K562 (cell line): ENCODE measurements around the gene FASTKD3. TPM values are rescaled to one million over a fixed set of nuclear protein-coding genes. Genes with fewer than 3 reads are reported as not detected.

Experiments used
- ATAC-seq: fragments of 200-7000 bp; cut with Tn5 transposase; 3 replicates; pipeline ENCODE4 v1.9.1; 2020; ENCODE audit warnings: moderate library complexity
- BruUV-seq: library from RNA; stranded (reverse); fragments of 400-500 nt; replicated peaks from 2 replicates; lab custom pipeline; 2021; lab: Mats Ljungman, UMichigan
- CTCF ChIA-PET: fragments of 300-600 bp; formaldehyde crosslinking; extraction: SDS; loops from one replicate; lab custom pipeline; 2021; ENCODE audit warnings: low intra/inter-chr PET ratio; lab: Yijun Ruan, JAX
- POLR2A ChIA-PET: fragments of 300-600, 350-650 bp; sonication (Branson Sonifier 250); formaldehyde crosslinking; extraction: SDS; loops from one replicate; lab custom pipeline; 2021; ENCODE audit warnings: antibody characterized with exemption, inconsistent platforms; lab: Yijun Ruan, JAX
- DNase-seq, 4 experiments: peaks; one replicate each; pipeline versions ENCODE4 v3.0.0 to v3.0.0-alpha.2; 2011 to 2018; ENCODE audit warnings: low spot score in 3 of 4, mixed read lengths in 3 of 4; ENCODE audit errors: extremely low read depth in 1 of 4
- FAIRE-seq: peaks from 2 replicates; lab custom pipeline; 2011; peaks lifted over from hg19 to GRCh38; lab: Jason Lieb, UNC
- H2AFZ ChIP-seq: 2 replicates; pipeline ENCODE4 v1.6.0; 2011; ENCODE audit warnings: low read depth, low read length, control low read depth, inconsistent platforms
- H3K27ac ChIP-seq: fragments of 200-600 bp; 3 replicates; pipeline ENCODE4 v1.8.0; 2011; ENCODE audit warnings: low read depth, mild to moderate bottlenecking, control low read depth, inconsistent platforms, low read length, moderate library complexity, mixed read lengths; ENCODE audit errors: extremely low read depth
- H3K27me3 ChIP-seq, 2 experiments: fragments of 300-600 bp in 1 of 2; 2 replicates in 1 of 2; 3 replicates in 1 of 2; pipeline versions ENCODE4 v1.6.0 to v1.8.0; 2011; ENCODE audit warnings: inconsistent platforms in 2 of 2, low read length in 2 of 2, mild to moderate bottlenecking in 1 of 2, mixed read lengths in 1 of 2, moderate library complexity in 1 of 2; ENCODE audit not compliant: control insufficient read depth in 2 of 2, insufficient read depth in 2 of 2
- H3K36me3 ChIP-seq: fragments of 300-600 bp; 3 replicates; pipeline ENCODE4 v1.8.0; 2011; ENCODE audit warnings: mild to moderate bottlenecking, low read length, inconsistent platforms; ENCODE audit not compliant: control insufficient read depth, insufficient read depth
- H3K4me1 ChIP-seq, 2 experiments: fragments of 200-600 bp in 1 of 2; replicated peaks in 1 of 2; 2 replicates in 1 of 2; 3 replicates in 1 of 2; pipeline versions ENCODE4 v1.5.1 to v1.8.0; 2011; ENCODE audit warnings: inconsistent platforms in 2 of 2, low read length in 2 of 2, mild to moderate bottlenecking in 1 of 2, mixed read lengths in 1 of 2, moderate library complexity in 1 of 2; ENCODE audit not compliant: control insufficient read depth in 2 of 2, insufficient read depth in 2 of 2
- H3K4me2 ChIP-seq: 2 replicates; pipeline ENCODE4 v1.6.1; 2011; ENCODE audit warnings: low read length, control low read depth, inconsistent platforms, mixed read lengths; ENCODE audit not compliant: insufficient read depth
- H3K4me3 ChIP-seq: fragments of 200-600 bp; sonication (generic), shearing (Covaris generic); 2 replicates; pipeline ENCODE4 v1.5.1; 2016; ENCODE audit warnings: control low read depth, inconsistent platforms
- H3K79me2 ChIP-seq: fragments of 200-600 bp; 3 replicates; pipeline ENCODE4 v1.8.0; 2011; ENCODE audit warnings: low read length, inconsistent platforms; ENCODE audit not compliant: control insufficient read depth, insufficient read depth
- H3K9ac ChIP-seq, 2 experiments: 2 replicates each; pipeline versions ENCODE4 v1.6.0 to v1.6.1; 2011; ENCODE audit warnings: low read depth in 2 of 2, low read length in 2 of 2, control low read depth in 1 of 2, inconsistent platforms in 1 of 2, mild to moderate bottlenecking in 1 of 2, mixed read lengths in 1 of 2; ENCODE audit not compliant: insufficient read depth in 1 of 2
- H3K9me1 ChIP-seq: one replicate; pipeline ENCODE4 v1.6.0; 2011; ENCODE audit warnings: inconsistent platforms, mild to moderate bottlenecking, low read length, moderate library complexity; ENCODE audit not compliant: control insufficient read depth, insufficient read depth
- H3K9me3 ChIP-seq: replicated peaks from 2 replicates; pipeline ENCODE4 v1.5.1; 2011; ENCODE audit warnings: low read depth, low read length, inconsistent platforms; ENCODE audit not compliant: control insufficient read depth, insufficient read depth
- H4K20me1 ChIP-seq: replicated peaks from 2 replicates; pipeline ENCODE4 v1.6.1; 2011; ENCODE audit warnings: low read length, inconsistent platforms, mixed read lengths; ENCODE audit not compliant: control insufficient read depth, insufficient read depth
- CBX8 ChIP-seq: fragments of 200-600 bp; sonication (generic); IDR thresholded peaks from 2 replicates; pipeline ENCODE4 v1.6.1; 2012; ENCODE audit warnings: borderline replicate concordance, mixed run types, low read depth, mild to moderate bottlenecking, moderate library complexity, mixed read lengths, low read length, control low read depth, inconsistent platforms; ENCODE audit not compliant: poor library complexity, severe bottlenecking; ENCODE audit errors: extremely low read depth
- CHCHD3 ChIP-seq: fragments of 250-450 bp; sonication (Bioruptor Pico); IDR thresholded peaks from 2 replicates; pipeline ENCODE4 v2.1.2; 2022; ENCODE audit warnings: mild to moderate bottlenecking
- NR1H2 ChIP-seq: sonication (generic); formaldehyde crosslinking; IDR thresholded peaks from 2 replicates; pipeline ENCODE4 v1.4.0; 2020; ENCODE audit warnings: mild to moderate bottlenecking, missing genetic modification reagents
- RBM17 ChIP-seq: fragments of 200-400 bp; formaldehyde crosslinking; IDR thresholded peaks from 2 replicates; pipeline ENCODE4 v1.6.1; 2017; ENCODE audit warnings: low read depth, mild to moderate bottlenecking, low read length, borderline replicate concordance
- ZBTB11 ChIP-seq, 3 experiments: fragments of 200-800 bp in 1 of 3; fragments of 250-450 bp in 1 of 3; fragments of 450-650 bp in 1 of 3; sonication (Bioruptor Pico) in 1 of 3; sonication (Bioruptor generic) in 1 of 3; formaldehyde crosslinking in 1 of 3; IDR thresholded peaks; 2 replicates each; pipeline versions ENCODE4 v1.6.1 to v1.8.0; 2016 to 2022; ENCODE audit warnings: mild to moderate bottlenecking in 2 of 3, missing genetic modification characterization in 2 of 3, missing compliant biosample characterization in 1 of 3, moderate library complexity in 1 of 3
- ZNF316 ChIP-seq: fragments of 450-650 bp; IDR thresholded peaks from 2 replicates; pipeline ENCODE4 v1.6.1; 2016
- ZNF766 ChIP-seq: fragments of 200-800 bp; sonication (Bioruptor generic); conservative IDR thresholded peaks from 2 replicates; pipeline ENCODE4 v1.6.1; 2016; ENCODE audit warnings: missing genetic modification characterization, missing compliant biosample characterization
- WGBS: fragments of 100-300 bp; shearing (Covaris generic); methylation state at CpG from one replicate; pipeline ENCODE4 v1.1.6; 2016; ENCODE audit warnings: low coverage, mixed read lengths; ENCODE audit not compliant: insufficient coverage; ENCODE audit errors: missing lambda C conversion rate; 5-methylcytosine and 5-hydroxymethylcytosine counted together
- in situ Hi-C: fragments of 300-500 bp; cut with MboI; formaldehyde crosslinking; loops from 4 replicates; pipeline ENCODE4 v1.15.0; 2018; ENCODE audit warnings: inconsistent platforms, mixed read lengths
- intact Hi-C: fragments of 100-400 bp; cut with micrococcal nuclease; formaldehyde crosslinking; loops from 2 replicates; pipeline ENCODE4 v1.14.2; 2022
- polyA plus RNA-seq, 8 experiments: library from polyadenylated mRNA; depleted of rRNA in 4 of 8; stranded (reverse) in 5 of 8; unstranded in 3 of 8; fragments of >200 nt; fragmentation: Nextera tagmentation in 2 of 8; fragmentation: Illumina TruSeq in 1 of 8; extraction: Ambion mirVana in 2 of 8; extraction: Trizol in 1 of 8; gene quantifications; 2 replicates each; pipeline versions ENCODE4 v1.2.1 to v1.2.3, GENCODE V29; 2011 to 2014; ENCODE audit warnings: inconsistent platforms in 1 of 8, missing spikeins in 1 of 8
- total RNA-seq, 7 experiments: library from RNA; depleted of rRNA in 6 of 7; stranded (reverse); fragments of >200 nt in 6 of 7; fragmentation: Illumina TruSeq in 2 of 7; extraction: Trizol in 2 of 7; gene quantifications; 2 replicates each; pipeline versions ENCODE4 v1.2.1 to v1.2.3, GENCODE V29; 2011 to 2021; ENCODE audit warnings: low replicate concordance in 1 of 7
- TF ChIP-seq, protein P1 (sequence below): sonication (generic); formaldehyde crosslinking; IDR thresholded peaks from 2 replicates; pipeline ENCODE4 v1.8.0; 2022; ENCODE audit warnings: missing genetic modification reagents, mild to moderate bottlenecking, moderate library complexity, borderline replicate concordance
- TF ChIP-seq, protein P2 (sequence below): sonication (generic); formaldehyde crosslinking; IDR thresholded peaks from 2 replicates; pipeline ENCODE4 v1.8.0; 2022; ENCODE audit warnings: missing genetic modification reagents, mild to moderate bottlenecking, borderline replicate concordance

FASTKD3 gene
- total and polyA plus RNA-seq, 9 of the 15 experiments (the other 6 are each of a cell fraction or from before 2014, with no cell fraction given): 17.1 to 149 (median 47.5) TPM

DNA sequence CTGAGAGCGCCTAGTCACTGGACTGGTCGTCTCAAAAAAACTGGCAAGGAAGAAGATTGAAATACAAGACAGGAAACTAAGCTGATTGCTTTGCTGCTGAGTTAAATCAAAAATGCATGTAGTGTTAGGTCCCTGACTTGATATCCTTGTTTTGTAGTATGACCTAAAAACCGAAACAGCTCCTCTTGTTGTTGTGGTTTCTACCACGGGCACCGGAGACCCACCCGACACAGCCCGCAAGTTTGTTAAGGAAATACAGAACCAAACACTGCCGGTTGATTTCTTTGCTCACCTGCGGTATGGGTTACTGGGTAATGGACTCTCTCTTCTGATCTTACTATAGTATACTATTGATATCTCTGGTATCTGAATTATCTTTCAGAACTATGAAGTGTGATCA, 4.4 kb upstream of the FASTKD3 start (continued):
- TF ChIP-seq, protein P1, sequence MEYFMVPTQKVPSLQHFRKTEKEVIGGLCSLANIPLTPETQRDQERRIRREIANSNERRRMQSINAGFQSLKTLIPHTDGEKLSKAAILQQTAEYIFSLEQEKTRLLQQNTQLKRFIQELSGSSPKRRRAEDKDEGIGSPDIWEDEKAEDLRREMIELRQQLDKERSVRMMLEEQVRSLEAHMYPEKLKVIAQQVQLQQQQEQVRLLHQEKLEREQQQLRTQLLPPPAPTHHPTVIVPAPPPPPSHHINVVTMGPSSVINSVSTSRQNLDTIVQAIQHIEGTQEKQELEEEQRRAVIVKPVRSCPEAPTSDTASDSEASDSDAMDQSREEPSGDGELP (CRISPR knock-in tag): no peak
- TF ChIP-seq NR1H2 (no peak), ZNF766 (CRISPR knock-in tag) (no peak)
- TF ChIP-seq, protein P2, sequence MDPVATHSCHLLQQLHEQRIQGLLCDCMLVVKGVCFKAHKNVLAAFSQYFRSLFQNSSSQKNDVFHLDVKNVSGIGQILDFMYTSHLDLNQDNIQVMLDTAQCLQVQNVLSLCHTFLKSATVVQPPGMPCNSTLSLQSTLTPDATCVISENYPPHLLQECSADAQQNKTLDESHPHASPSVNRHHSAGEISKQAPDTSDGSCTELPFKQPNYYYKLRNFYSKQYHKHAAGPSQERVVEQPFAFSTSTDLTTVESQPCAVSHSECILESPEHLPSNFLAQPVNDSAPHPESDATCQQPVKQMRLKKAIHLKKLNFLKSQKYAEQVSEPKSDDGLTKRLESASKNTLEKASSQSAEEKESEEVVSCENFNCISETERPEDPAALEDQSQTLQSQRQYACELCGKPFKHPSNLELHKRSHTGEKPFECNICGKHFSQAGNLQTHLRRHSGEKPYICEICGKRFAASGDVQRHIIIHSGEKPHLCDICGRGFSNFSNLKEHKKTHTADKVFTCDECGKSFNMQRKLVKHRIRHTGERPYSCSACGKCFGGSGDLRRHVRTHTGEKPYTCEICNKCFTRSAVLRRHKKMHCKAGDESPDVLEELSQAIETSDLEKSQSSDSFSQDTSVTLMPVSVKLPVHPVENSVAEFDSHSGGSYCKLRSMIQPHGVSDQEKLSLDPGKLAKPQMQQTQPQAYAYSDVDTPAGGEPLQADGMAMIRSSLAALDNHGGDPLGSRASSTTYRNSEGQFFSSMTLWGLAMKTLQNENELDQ (CRISPR knock-in tag): no peak
- TF ChIP-seq, all 486 proteins: peak for 0

GRCh38 chr5:7872517-7873130, 3.8 kb upstream of the FASTKD3 start:
- ChIA-PET CTCF (no interaction called here), POLR2A (interaction anchor here (0.9 to 1.6 kb wide), 3 partner anchors 12 to 14 kb away, joined by 4 read pairs; no protein-coding TSS in a partner anchor)
- Histone ChIP-seq H3K27me3 (no peaks in the 10 kb centered on the region), H3K9me1 (peaks cover 3% of the 10 kb centered on the region), H3K27ac (no peak overlapping the region), H3K4me1 (peaks cover 6% of the 10 kb centered on the region in 2 experiments; a peak in 3 of 5 replicates), H3K9me3 (no peaks in the 10 kb centered on the region), H4K20me1 (peaks cover 16% of the 10 kb centered on the region), H3K4me2 (no peak overlapping the region), H3K36me3 (peaks cover 74% of the 10 kb centered on the region), H3K79me2 (peaks cover 93% of the 10 kb centered on the region), H2AFZ (no peak overlapping the region), H3K4me3 (no peak overlapping the region), H3K9ac (no peak overlapping the region)
- in situ Hi-C loops: no loop called here
- ATAC-seq (no peak), FAIRE-seq (no peak), DNase-seq (no peak)
- intact Hi-C loops: no loop called here
- 84% methylated on average over 4 of the region's 4 CpGs for WGBS
- no TSS peak for BruUV-seq
- TF ChIP-seq ZBTB11 (CRISPR knock-in tag; IDR thresholded peaks at IDR 0.05) (no peak), CHCHD3 (CRISPR knock-in tag) (no peak), ZNF316 (no peak), CBX8 (no peak), RBM17 (no peak)
